Activated CD4-positive, alpha-beta T cell treated with anti-CD3 and anti-CD28 coated beads for 4 hours (primary cell): ENCODE data around the gene SH3TC1.

Experiments used
- DNase-seq, 2 donors: peaks; one replicate each; pipeline ENCODE4 v3.0.0-alpha.2; 2020

SH3TC1 gene

DNA sequence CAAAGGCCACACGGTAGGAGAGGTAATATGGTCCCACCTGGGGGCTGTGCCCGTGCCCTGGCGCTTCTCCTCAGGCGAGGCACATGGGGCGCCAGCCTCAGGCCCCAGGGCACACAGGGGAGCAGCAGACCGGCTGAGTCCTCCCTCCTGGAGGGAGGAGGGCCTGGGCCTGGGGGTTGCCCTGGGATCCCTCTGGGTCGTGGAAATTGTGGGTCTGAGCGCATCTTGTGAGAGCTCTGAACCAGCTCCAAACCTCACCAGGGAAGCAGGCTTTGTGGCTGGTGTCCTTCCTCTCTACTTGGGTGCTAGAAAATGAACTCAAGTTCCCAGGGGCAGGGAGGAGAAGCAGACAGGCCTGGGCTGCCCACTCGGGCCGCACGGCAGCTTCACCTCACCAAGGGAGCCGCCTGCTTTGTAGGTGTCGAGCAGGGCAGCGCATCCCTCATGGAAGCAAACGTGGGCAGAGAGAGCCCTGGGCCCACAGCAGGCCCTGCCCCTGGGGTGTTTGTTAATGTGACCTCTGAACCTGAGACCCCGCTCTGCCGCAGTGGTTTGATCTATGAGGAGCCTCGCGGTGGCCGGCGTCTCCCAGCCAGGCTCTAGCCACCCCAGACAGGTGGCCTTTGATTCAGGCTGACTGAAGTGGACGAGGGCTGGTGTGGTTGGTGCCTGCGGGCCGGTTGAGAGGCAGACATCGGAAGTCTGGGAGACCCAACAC, 81.2 kb downstream of the SH3TC1 start:
- DNase-seq = no peak

GRCh38 chr4:8280876-8281440, 81.9 kb downstream of the SH3TC1 start:
- no peak for DNase-seq

- no peak for DNase-seq
These were observed 82.5 kb downstream of the SH3TC1 start for GRCh38 chr4:8281519-8282133.

DNA sequence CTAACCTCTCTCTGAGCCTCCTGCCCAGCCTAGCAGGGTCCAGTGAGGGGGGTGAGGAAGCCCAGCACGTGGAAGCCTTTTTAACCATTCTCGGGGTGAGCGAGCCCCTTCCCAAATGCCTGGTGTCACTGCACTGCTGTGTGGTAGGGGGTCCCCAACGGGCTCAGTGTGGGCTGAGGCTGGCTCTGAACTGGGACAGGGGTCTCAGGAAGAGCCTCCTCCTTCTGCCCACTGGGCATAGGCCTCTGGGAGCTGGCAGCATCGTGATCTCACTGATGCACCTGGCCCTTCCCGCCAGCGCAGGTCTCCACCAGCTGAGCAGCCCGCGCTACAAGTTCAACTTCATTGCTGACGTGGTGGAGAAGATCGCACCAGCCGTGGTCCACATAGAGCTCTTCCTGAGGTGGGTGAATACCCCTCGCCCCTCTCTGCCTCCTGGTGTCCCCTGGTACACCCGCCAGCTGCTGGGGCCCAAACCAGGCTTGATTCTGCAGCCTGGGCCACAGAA, 83.1 kb downstream of the SH3TC1 start:
- DNase-seq = no peak

- DNase-seq = no peak
These were observed 83.7 kb downstream of the SH3TC1 start for GRCh38 chr4:8282742-8283141.

GRCh38 chr4:8283161-8283560, 84.1 kb downstream of the SH3TC1 start:
- no peak for DNase-seq

GRCh38 chr4:8283631-8284121, 84.6 kb downstream of the SH3TC1 start:
- DNase-seq = no peak

DNA sequence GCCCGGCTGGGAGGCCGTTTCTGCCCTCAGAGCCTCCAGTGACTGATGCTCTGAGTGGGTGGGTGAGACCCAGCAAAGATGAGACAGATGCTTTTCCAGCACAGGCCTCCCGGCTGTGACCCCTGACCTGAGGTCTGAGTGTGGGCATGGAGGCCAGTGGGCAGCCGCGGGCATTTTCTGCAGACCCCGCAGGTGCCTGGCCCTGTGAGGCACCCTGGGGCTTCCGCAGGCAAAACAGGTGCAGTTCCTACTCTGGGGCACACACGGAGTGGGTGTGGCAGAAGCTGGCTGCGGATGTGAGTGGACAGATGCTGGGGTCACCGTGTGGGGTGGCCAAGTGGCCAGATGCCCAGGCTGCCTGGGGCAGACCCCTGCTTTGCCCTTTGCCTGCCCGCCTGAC, 85.3 kb downstream of the SH3TC1 start:
- no peak for DNase-seq

- DNase-seq = no peak
These were observed 86.3 kb downstream of the SH3TC1 start for GRCh38 chr4:8285143-8285975.

DNA sequence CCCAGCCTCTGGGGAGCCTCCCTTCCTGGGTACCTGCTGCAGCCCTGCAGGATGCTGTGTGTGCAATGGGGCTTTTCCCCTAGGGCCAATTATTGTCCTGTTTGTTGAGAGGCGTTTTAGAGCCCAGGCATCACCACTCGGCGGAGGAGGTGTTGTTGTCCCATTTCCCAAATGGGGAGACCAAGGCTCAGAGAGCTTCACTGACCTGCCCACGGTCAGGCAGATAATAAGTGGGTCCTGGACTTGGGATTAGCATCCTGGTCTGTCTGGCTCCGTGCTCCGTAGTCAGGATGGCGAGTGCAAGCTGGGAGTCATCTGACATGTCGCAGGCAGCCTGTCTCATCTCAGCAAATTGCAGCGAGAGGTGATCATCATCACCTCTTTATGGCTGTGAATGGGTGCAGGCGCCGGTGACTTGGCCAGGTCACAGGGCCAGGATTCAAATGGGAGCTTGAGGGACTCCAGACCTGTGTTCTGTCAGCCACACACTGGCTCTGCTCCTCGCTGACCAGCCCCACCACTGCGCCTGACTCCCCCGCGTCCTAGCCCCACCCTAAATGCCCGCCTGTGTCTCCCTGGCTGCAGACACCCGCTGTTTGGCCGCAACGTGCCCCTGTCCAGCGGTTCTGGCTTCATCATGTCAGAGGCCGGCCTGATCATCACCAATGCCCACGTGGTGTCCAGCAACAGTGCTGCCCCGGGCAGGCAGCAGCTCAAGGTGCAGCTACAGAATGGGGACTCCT, 87.1 kb downstream of the SH3TC1 start:
- DNase-seq = no peak

GRCh38 chr4:8286719-8287342, 87.7 kb downstream of the SH3TC1 start:
- DNase-seq = no peak

DNA sequence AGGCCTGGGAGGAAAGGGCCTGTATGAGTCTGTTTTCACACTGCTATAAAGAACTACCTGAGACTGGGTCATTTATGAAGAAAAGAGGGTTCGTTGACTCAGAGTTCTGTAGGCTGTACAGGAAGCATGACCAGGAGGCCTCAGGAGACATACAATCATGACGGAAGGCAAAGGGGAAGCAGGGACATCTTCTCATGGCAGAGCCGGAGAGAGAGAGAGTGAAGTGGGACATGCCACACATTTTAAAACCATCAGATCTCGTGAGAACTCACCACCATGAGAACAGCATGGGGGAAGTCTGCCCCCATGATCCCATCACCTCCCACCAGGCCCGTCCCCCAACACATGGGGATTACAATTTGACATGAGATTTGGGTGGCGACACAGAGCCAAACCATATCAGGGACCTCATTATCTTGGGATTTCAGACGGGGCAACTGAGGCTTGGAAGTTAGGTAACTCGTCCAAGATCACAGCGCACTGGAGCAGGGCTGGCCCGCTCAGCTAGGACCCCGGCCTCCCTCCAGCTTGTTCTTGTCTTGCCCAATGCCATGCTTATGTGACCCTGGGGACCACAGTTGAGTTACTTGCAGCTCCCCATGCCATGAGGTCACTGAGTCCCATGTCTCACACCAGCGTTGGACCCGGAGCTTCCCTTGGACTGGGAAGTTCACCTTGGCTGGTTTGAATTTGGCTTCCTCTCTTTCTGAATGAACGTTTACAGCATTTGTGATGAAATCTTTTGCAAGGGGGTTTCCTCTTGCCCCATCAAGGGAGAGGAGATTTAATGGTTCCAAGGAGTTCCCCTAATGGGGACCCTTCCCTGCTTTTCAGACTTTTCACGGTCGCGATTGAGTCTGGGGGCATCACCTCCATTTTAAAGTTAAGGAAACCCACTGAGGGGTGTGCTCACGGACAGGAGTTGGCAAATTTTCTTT, 88.5 kb downstream of the SH3TC1 start:
- no peak for DNase-seq

DNA sequence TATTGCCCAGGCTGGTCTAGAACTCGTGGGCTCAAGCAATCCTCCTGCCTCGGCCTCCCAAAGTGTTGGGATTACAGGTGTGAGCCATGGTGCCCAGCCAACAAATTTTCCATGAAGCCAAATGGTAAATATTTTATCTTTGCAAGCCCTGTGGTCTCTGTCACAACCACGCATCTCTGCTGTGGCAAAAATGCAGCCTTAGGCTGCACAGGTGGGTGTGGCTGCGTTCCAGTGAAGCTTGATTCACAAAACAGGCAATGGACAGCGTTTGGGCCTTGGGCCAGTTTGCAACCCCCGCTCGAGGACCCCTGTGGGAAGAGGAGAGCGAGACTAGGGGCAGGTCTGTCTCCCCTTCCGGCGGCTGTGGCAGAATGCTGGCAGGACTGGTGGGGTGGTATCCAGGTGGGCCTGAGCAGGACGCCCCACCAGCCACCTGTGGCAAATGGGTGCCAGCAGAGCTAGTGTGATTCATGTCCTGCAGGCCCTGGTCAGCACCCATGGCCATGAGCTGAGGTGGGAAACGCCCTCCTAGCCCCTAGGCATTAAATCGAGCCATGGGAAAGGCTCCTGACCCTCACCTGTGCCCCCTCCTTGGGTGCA, 90.2 kb downstream of the SH3TC1 start:
- no peak for DNase-seq

DNA sequence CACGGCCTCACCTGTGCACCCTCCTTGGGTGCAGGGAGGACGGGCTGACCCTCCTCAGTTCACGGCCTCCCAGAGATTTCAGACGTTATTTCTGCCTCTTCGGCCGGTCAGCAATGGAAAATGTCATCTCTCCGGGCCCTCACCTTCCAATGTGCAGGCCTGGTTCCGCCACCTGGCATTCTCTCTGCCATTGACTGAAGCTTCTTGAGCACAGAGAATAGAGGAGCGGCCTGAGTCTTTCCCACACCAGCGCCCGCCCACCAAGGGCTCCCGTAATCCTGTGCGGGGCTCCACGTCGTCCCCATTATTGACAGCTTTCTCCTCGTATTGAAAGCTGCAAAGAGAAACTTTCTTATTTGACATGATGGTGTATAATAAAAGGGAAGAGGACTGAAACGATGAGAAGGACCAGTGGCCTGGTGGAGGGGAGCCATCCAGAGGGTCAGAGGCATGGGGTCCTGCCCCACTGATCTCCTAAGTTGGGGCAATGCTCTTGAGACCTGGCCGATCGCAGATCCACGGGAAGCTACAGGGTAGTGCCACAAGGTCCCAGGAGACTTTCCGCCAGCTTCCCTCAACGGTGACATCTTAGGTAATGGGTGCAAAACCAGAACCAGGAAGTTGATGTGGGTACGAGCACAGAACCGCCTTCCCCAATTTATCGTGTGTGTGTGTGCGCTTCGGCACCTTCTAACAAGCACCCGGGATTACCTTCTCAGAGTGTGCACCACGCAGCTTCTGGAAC, 91.0 kb downstream of the SH3TC1 start:
- no peak for DNase-seq

DNA sequence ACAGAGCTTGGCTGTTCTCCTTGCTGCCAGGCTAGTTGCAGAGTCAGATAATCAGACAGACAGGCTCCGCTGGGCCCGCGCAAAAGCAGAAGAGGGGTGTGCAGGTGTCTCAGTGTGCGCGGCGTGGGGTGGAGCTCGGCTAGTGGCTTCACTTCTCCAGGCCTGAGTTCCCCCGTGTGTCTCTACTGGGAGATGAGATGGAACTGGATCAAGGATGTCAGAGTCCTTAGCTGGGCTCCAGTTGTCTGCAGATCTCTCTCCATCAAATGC, 91.5 kb downstream of the SH3TC1 start:
- DNase-seq = no peak
